ENCODE measurements around the gene HS3ST5. TPM values are rescaled to one million over a fixed set of nuclear protein-coding genes. Genes with fewer than 3 reads are reported as not detected.
"Not testable (repeated sequence)": the region's sequence is repeated elsewhere in the genome, so short reads cannot be mapped to it uniquely, and the experiment has no call there.

HS3ST5 gene
- total RNA-seq, 6 experiments from 2014 or later = not detected

- 61% methylated on average over 8 of the region's 8 CpGs for WGBS (ENCODE audit: insufficient coverage, low coverage, low lambda C conversion rate, missing lambda C conversion rate)
- H3K4me3 ChIP-seq = no peak overlapping the region
- no peak overlapping the region for H3K27ac ChIP-seq
- DNase-seq (no peak), ATAC-seq (no peak)
- H3K36me3 ChIP-seq = no peaks in the 10 kb centered on the region
- intact Hi-C loops (cut with DNase I) = no loop called here
- H3K9me3 ChIP-seq = no peaks in the 10 kb centered on the region
- no peaks in the 10 kb centered on the region for H3K4me1 ChIP-seq
- TF ChIP-seq POLR2A (IDR thresholded peaks at IDR 0.05) (no peak), CTCF (IDR thresholded peaks at IDR 0.05) (no peak)
- no peaks in the 10 kb centered on the region for H3K27me3 ChIP-seq
These were observed 124.1 kb downstream of the HS3ST5 start for GRCh38 chr6:114218437-114219340.

GRCh38 chr6:114217996-114218395 is 124.8 kb downstream of the HS3ST5 start:
- H3K9me3 ChIP-seq; H3K4me3 ChIP-seq; intact Hi-C loops (cut with DNase I); H3K27ac ChIP-seq; DNase-seq; ATAC-seq; H3K36me3 ChIP-seq; H3K4me1 ChIP-seq; H3K27me3 ChIP-seq: not testable (repeated sequence)
- WGBS (ENCODE audit: insufficient coverage, low coverage, low lambda C conversion rate, missing lambda C conversion rate) = 88% methylated on average over 10 of the region's 10 CpGs

- Histone ChIP-seq H3K36me3 (no peaks in the 10 kb centered on the region), H3K4me1 (no peaks in the 10 kb centered on the region), H3K9me3 (no peaks in the 10 kb centered on the region), H3K27ac (no peak overlapping the region), H3K27me3 (no peaks in the 10 kb centered on the region), H3K4me3 (no peak overlapping the region)
- TF ChIP-seq CTCF (IDR thresholded peaks at IDR 0.05) = no peak
- TF ChIP-seq POLR2A (IDR thresholded peaks at IDR 0.05) = no peak
- no peak for DNase-seq
- ATAC-seq = no peak
- intact Hi-C loops (cut with DNase I) = no loop called here
- WGBS (ENCODE audit: insufficient coverage, low coverage, low lambda C conversion rate, missing lambda C conversion rate) = 51% methylated on average over 3 of the region's 3 CpGs
These were observed 125.9 kb downstream of the HS3ST5 start for GRCh38 chr6:114216789-114217467.

- ATAC-seq = no peak
These were observed 132.4 kb downstream of the HS3ST5 start for GRCh38 chr6:114210467-114210866.

More at GRCh38 chr6:114210467-114210866, 132.4 kb downstream of the HS3ST5 start:
- Histone ChIP-seq H3K4me1 (no peaks in the 10 kb centered on the region), H3K27me3 (no peaks in the 10 kb centered on the region), H3K36me3 (no peaks in the 10 kb centered on the region), H3K9me3 (no peaks in the 10 kb centered on the region), H3K27ac (no peak overlapping the region), H3K4me3 (no peak overlapping the region)
- intact Hi-C loops (cut with DNase I) = no loop called here
- DNase-seq = no peak
- TF ChIP-seq POLR2A (IDR thresholded peaks at IDR 0.05) (no peak), CTCF (IDR thresholded peaks at IDR 0.05) (no peak)
- WGBS (ENCODE audit: insufficient coverage, low coverage, low lambda C conversion rate, missing lambda C conversion rate) = 79% methylated on average over 4 of the region's 4 CpGs
